ENCODE data around the gene GNAL. TPM values are rescaled to one million over a fixed set of nuclear protein-coding genes. Genes with fewer than 3 reads are reported as not detected.
A peak's percentile ranks its signal among the peaks of the same experiment; 100 is the strongest.

GNAL gene
- total RNA-seq, 1 donor from 2014 or later = 5.0 TPM

- TF ChIP-seq CTCF (conservative IDR thresholded peaks at IDR 0.05; ENCODE audit: low read depth, low read length) = no peak
- no peak overlapping the region for H3K4me3 ChIP-seq (ENCODE audit: low read depth, low read length)
- DNase-seq (ENCODE audit: low read depth) = no peak
Measured at GRCh38 chr18:11866764-11867163, 177.7 kb downstream of the GNAL start.

GRCh38 chr18:11868230-11868629 is 179.2 kb downstream of the GNAL start:
- H3K4me3 ChIP-seq (ENCODE audit: low read depth, low read length) = no peak overlapping the region
- DNase-seq (ENCODE audit: low read depth) = no peak
- TF ChIP-seq CTCF (conservative IDR thresholded peaks at IDR 0.05; ENCODE audit: low read depth, low read length) = no peak

GRCh38 chr18:11871501-11871900 is 182.4 kb downstream of the GNAL start:
- no peak for TF ChIP-seq CTCF (conservative IDR thresholded peaks at IDR 0.05; ENCODE audit: low read depth, low read length)
- H3K4me3 ChIP-seq (ENCODE audit: low read depth, low read length) = no peak overlapping the region
- no peak for DNase-seq (ENCODE audit: low read depth)

GRCh38 chr18:11872479-11873136 is 183.5 kb downstream of the GNAL start:
- H3K4me3 ChIP-seq (ENCODE audit: low read depth, low read length) = no peak overlapping the region

GRCh38 chr18:11873670-11874340 is 184.7 kb downstream of the GNAL start:
- TF ChIP-seq CTCF (conservative IDR thresholded peaks at IDR 0.05; ENCODE audit: low read depth, low read length) = no peak
- H3K4me3 ChIP-seq (ENCODE audit: low read depth, low read length) = no peak overlapping the region
- DNase-seq (ENCODE audit: low read depth) = no peak

More at GRCh38 chr18:11872479-11873136, 183.5 kb downstream of the GNAL start:
- TF ChIP-seq CTCF (conservative IDR thresholded peaks at IDR 0.05; ENCODE audit: low read depth, low read length) = peak; percentile 70
- DNase-seq (ENCODE audit: low read depth) = no peak

- TF ChIP-seq CTCF (conservative IDR thresholded peaks at IDR 0.05; ENCODE audit: low read depth, low read length) = no peak
- H3K4me3 ChIP-seq (ENCODE audit: low read depth, low read length) = no peak overlapping the region
- no peak for DNase-seq (ENCODE audit: low read depth)
Measured at GRCh38 chr18:11874676-11875075, 185.6 kb downstream of the GNAL start.

Data from epithelial cell of proximal tubule (primary cell).